Measurements from ENCODE around the gene IGSF21.

DNA sequence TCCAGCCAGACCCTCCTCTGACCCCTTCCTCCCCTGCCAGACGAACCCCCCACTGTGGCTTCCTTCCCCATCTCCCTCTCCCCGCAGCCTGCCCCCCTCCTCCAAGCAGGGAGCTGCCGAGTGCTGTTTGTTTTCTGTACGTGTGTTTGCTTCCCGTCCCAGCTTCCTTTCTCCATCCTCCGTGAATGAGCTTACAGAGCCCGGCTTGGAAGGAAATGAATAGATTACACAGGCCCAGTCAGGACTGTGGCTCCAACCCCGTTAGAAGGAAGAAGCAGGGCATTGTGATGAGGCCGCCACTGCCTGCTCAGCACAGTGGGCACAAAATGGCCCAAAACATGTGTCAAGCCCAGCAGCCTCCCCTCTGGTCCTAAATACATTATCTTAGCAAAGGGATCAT, 123.2 kb downstream of the IGSF21 start:
- TF ChIP-seq JUND (IDR thresholded peaks at IDR 0.05) (no peak), EP300 (IDR thresholded peaks at IDR 0.05; ENCODE audit: borderline replicate concordance in 1 of 2, low read depth in 1 of 2, low read length in 1 of 2) (no peak), GABPA (IDR thresholded peaks at IDR 0.05; ENCODE audit: low read depth) (no peak), TAF1 (IDR thresholded peaks at IDR 0.05; ENCODE audit: borderline replicate concordance, low read depth, low read length) (no peak), RAD21 (IDR thresholded peaks at IDR 0.05; ENCODE audit: low read length) (no peak), FOXJ3 (CRISPR knock-in tag; IDR thresholded peaks at IDR 0.05) (no peak), TEAD4 (IDR thresholded peaks at IDR 0.05; ENCODE audit: borderline replicate concordance, insufficient read depth) (no peak)
- TF ChIP-seq, protein P1, sequence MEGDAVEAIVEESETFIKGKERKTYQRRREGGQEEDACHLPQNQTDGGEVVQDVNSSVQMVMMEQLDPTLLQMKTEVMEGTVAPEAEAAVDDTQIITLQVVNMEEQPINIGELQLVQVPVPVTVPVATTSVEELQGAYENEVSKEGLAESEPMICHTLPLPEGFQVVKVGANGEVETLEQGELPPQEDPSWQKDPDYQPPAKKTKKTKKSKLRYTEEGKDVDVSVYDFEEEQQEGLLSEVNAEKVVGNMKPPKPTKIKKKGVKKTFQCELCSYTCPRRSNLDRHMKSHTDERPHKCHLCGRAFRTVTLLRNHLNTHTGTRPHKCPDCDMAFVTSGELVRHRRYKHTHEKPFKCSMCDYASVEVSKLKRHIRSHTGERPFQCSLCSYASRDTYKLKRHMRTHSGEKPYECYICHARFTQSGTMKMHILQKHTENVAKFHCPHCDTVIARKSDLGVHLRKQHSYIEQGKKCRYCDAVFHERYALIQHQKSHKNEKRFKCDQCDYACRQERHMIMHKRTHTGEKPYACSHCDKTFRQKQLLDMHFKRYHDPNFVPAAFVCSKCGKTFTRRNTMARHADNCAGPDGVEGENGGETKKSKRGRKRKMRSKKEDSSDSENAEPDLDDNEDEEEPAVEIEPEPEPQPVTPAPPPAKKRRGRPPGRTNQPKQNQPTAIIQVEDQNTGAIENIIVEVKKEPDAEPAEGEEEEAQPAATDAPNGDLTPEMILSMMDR (IDR thresholded peaks at IDR 0.05), result no peak
- TF ChIP-seq, protein P2, sequence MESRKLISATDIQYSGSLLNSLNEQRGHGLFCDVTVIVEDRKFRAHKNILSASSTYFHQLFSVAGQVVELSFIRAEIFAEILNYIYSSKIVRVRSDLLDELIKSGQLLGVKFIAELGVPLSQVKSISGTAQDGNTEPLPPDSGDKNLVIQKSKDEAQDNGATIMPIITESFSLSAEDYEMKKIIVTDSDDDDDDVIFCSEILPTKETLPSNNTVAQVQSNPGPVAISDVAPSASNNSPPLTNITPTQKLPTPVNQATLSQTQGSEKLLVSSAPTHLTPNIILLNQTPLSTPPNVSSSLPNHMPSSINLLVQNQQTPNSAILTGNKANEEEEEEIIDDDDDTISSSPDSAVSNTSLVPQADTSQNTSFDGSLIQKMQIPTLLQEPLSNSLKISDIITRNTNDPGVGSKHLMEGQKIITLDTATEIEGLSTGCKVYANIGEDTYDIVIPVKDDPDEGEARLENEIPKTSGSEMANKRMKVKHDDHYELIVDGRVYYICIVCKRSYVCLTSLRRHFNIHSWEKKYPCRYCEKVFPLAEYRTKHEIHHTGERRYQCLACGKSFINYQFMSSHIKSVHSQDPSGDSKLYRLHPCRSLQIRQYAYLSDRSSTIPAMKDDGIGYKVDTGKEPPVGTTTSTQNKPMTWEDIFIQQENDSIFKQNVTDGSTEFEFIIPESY (IDR thresholded peaks at IDR 0.05; ENCODE audit: borderline replicate concordance, low read depth), result no peak
